Measurements from ENCODE around the gene GASK1B. TPM values are rescaled to one million over a fixed set of nuclear protein-coding genes. Genes with fewer than 3 reads are reported as not detected.
A peak's percentile ranks its signal among the peaks of the same experiment; 100 is the strongest.

The GASK1B gene
- total and polyA plus RNA-seq, 5 experiments from 2014 or later = 0.49 to 0.55 TPM; not detected in 3

GRCh38 chr4:158159054-158159717 is 13.6 kb downstream of the GASK1B start:
- Mint-ChIP-seq H3K4me3 (no peak overlapping the region), H3K36me3 (no peaks in the 10 kb centered on the region), H3K9me3 (peaks cover 0 to 2% (median 0%) of the 10 kb centered on the region in 9 donors), H3K27me3 (peaks cover 4 to 24% (median 9%) of the 10 kb centered on the region in 5 donors), H3K4me1 (no peaks in the 10 kb centered on the region), H3K27ac (no peak overlapping the region)
- POLR2A ChIA-PET = no interaction called here
- ATAC-seq (no peak), DNase-seq (no peak)

GRCh38 chr4:158157412-158157811 is 15.4 kb downstream of the GASK1B start:
- DNase-seq (no peak), ATAC-seq (no peak)
- Mint-ChIP-seq H3K36me3 (no peaks in the 10 kb centered on the region), H3K27me3 (peaks cover 4 to 20% (median 9%) of the 10 kb centered on the region in 5 donors), H3K4me3 (no peak overlapping the region), H3K27ac (no peak overlapping the region), H3K4me1 (no peaks in the 10 kb centered on the region), H3K9me3 (peaks cover 0 to 2% (median 0%) of the 10 kb centered on the region in 9 donors)
- POLR2A ChIA-PET = no interaction called here

- Mint-ChIP-seq H3K27me3 (peaks cover 4 to 12% (median 6%) of the 10 kb centered on the region in 5 donors), H3K36me3 (no peaks in the 10 kb centered on the region), H3K4me3 (no peak overlapping the region), H3K9me3 (peaks cover 0 to 15% (median 3%) of the 10 kb centered on the region in 9 donors), H3K27ac (no peak overlapping the region), H3K4me1 (no peaks in the 10 kb centered on the region)
- POLR2A ChIA-PET = no interaction called here
- no peak for ATAC-seq
- no peak for DNase-seq
These were observed 17.0 kb downstream of the GASK1B start for GRCh38 chr4:158155656-158156356.

- Mint-ChIP-seq H3K27ac (no peak overlapping the region), H3K4me3 (no peak overlapping the region), H3K36me3 (no peaks in the 10 kb centered on the region), H3K4me1 (no peaks in the 10 kb centered on the region), H3K9me3 (peaks cover 0 to 10% (median 3%) of the 10 kb centered on the region in 9 donors), H3K27me3 (peaks cover 0 to 8% (median 0%) of the 10 kb centered on the region in 5 donors)
- POLR2A ChIA-PET = no interaction called here
- ATAC-seq (no peak), DNase-seq (no peak)
These were observed 25.7 kb downstream of the GASK1B start for GRCh38 chr4:158147151-158147550.

GRCh38 chr4:158146736-158147135 is 26.1 kb downstream of the GASK1B start:
- no peaks in the 10 kb centered on the region for H3K4me1 Mint-ChIP-seq
- ATAC-seq = no peak
- H3K36me3 Mint-ChIP-seq = no peaks in the 10 kb centered on the region
- H3K4me3 Mint-ChIP-seq = no peak overlapping the region
- no peak for DNase-seq
- H3K27ac Mint-ChIP-seq = no peak overlapping the region
- POLR2A ChIA-PET = no interaction called here
- peaks cover 0 to 6% (median 0%) of the 10 kb centered on the region in 5 donors for H3K27me3 Mint-ChIP-seq
- H3K9me3 Mint-ChIP-seq = peaks cover 0 to 8% (median 3%) of the 10 kb centered on the region in 9 donors

- H3K27me3 Mint-ChIP-seq = peaks cover 0 to 1% (median 0%) of the 10 kb centered on the region in 5 donors
- DNase-seq = no peak
- no peaks in the 10 kb centered on the region for H3K4me1 Mint-ChIP-seq
- ATAC-seq = no peak
- H3K4me3 Mint-ChIP-seq = no peak overlapping the region
- POLR2A ChIA-PET = no interaction called here
- peaks cover 0 to 3% (median 0%) of the 10 kb centered on the region in 9 donors for H3K9me3 Mint-ChIP-seq
- H3K27ac Mint-ChIP-seq = no peak overlapping the region
- H3K36me3 Mint-ChIP-seq = no peaks in the 10 kb centered on the region
These were observed 33.7 kb downstream of the GASK1B start for GRCh38 chr4:158139086-158139485.

- peaks cover 0 to 9% (median 0%) of the 10 kb centered on the region in 5 donors for H3K27me3 Mint-ChIP-seq
- H3K4me3 Mint-ChIP-seq = no peak overlapping the region
- ATAC-seq = no peak
- peaks cover 0 to 2% (median 0%) of the 10 kb centered on the region in 9 donors for H3K9me3 Mint-ChIP-seq
- DNase-seq = no peak
- H3K36me3 Mint-ChIP-seq = no peaks in the 10 kb centered on the region
- POLR2A ChIA-PET = no interaction called here
- no peaks in the 10 kb centered on the region for H3K4me1 Mint-ChIP-seq
- peak overlapping the region in 1 of 10 donors; percentile 7 for H3K27ac Mint-ChIP-seq
These were observed 38.6 kb downstream of the GASK1B start for GRCh38 chr4:158134222-158134621.

GRCh38 chr4:158133551-158133950 is 39.3 kb downstream of the GASK1B start:
- Mint-ChIP-seq H3K27ac (no peak overlapping the region), H3K9me3 (peaks cover 0 to 2% (median 0%) of the 10 kb centered on the region in 9 donors), H3K36me3 (no peaks in the 10 kb centered on the region), H3K4me3 (no peak overlapping the region), H3K4me1 (no peaks in the 10 kb centered on the region), H3K27me3 (peaks cover 0 to 9% (median 0%) of the 10 kb centered on the region in 5 donors)
- ATAC-seq (no peak), DNase-seq (no peak)
- POLR2A ChIA-PET = no interaction called here

GRCh38 chr4:158131027-158131426 is 41.8 kb downstream of the GASK1B start:
- POLR2A ChIA-PET = no interaction called here
- peaks cover 0 to 2% (median 0%) of the 10 kb centered on the region in 9 donors for H3K9me3 Mint-ChIP-seq

GRCh38 chr4:158130204-158130603 is 42.6 kb downstream of the GASK1B start:
- peaks cover 0 to 2% (median 0%) of the 10 kb centered on the region in 9 donors for H3K9me3 Mint-ChIP-seq
- H3K4me1 Mint-ChIP-seq = no peaks in the 10 kb centered on the region
- POLR2A ChIA-PET = no interaction called here
- DNase-seq (no peak), ATAC-seq (no peak)
- H3K4me3 Mint-ChIP-seq = no peak overlapping the region
- H3K27me3 Mint-ChIP-seq = peaks cover 0 to 9% (median 0%) of the 10 kb centered on the region in 5 donors
- no peak overlapping the region for H3K27ac Mint-ChIP-seq
- H3K36me3 Mint-ChIP-seq = no peaks in the 10 kb centered on the region

More at GRCh38 chr4:158131027-158131426, 41.8 kb downstream of the GASK1B start:
- Mint-ChIP-seq H3K4me1 (no peaks in the 10 kb centered on the region), H3K4me3 (no peak overlapping the region), H3K36me3 (no peaks in the 10 kb centered on the region), H3K27ac (no peak overlapping the region), H3K27me3 (peaks cover 0 to 9% (median 0%) of the 10 kb centered on the region in 5 donors)
- ATAC-seq (no peak), DNase-seq (no peak)

GRCh38 chr4:158129694-158130093 is 43.1 kb downstream of the GASK1B start:
- no peak overlapping the region for H3K4me3 Mint-ChIP-seq
- no peaks in the 10 kb centered on the region for H3K4me1 Mint-ChIP-seq
- H3K27ac Mint-ChIP-seq = no peak overlapping the region
- ATAC-seq = no peak
- H3K27me3 Mint-ChIP-seq = peaks cover 0 to 9% (median 0%) of the 10 kb centered on the region in 5 donors
- H3K36me3 Mint-ChIP-seq = no peaks in the 10 kb centered on the region
- peaks cover 0 to 2% (median 0%) of the 10 kb centered on the region in 9 donors for H3K9me3 Mint-ChIP-seq
- no peak for DNase-seq
- POLR2A ChIA-PET = no interaction called here

- Mint-ChIP-seq H3K36me3 (no peaks in the 10 kb centered on the region), H3K4me1 (no peaks in the 10 kb centered on the region), H3K4me3 (no peak overlapping the region), H3K9me3 (peaks cover 0 to under 1% (median 0%) of the 10 kb centered on the region in 9 donors), H3K27me3 (peaks cover 0 to 9% (median 0%) of the 10 kb centered on the region in 5 donors), H3K27ac (no peak overlapping the region)
- DNase-seq (no peak), ATAC-seq (no peak)
- POLR2A ChIA-PET = no interaction called here
These were observed 44.3 kb downstream of the GASK1B start for GRCh38 chr4:158128540-158128939.

GRCh38 chr4:158125310-158125709 is 47.5 kb downstream of the GASK1B start:
- no peaks in the 10 kb centered on the region for H3K36me3 Mint-ChIP-seq
- POLR2A ChIA-PET = no interaction called here
- ATAC-seq (no peak), DNase-seq (no peak)
- no peaks in the 10 kb centered on the region for H3K9me3 Mint-ChIP-seq
- H3K4me1 Mint-ChIP-seq = no peaks in the 10 kb centered on the region
- no peak overlapping the region for H3K27ac Mint-ChIP-seq
- H3K4me3 Mint-ChIP-seq = no peak overlapping the region
- H3K27me3 Mint-ChIP-seq = peaks cover 0 to 4% (median 0%) of the 10 kb centered on the region in 5 donors

All from naive thymus-derived CD8-positive, alpha-beta T cell (primary cell).